ENCODE measurements around the gene MLIP. TPM values are rescaled to one million over a fixed set of nuclear protein-coding genes. Genes with fewer than 3 reads are reported as not detected.
"Not testable (repeated sequence)": the region's sequence is repeated elsewhere in the genome, so short reads cannot be mapped to it uniquely, and the experiment has no call there.

The MLIP gene
- total and polyA plus RNA-seq, 2 donors from 2014 or later, result 1.7 to 2.4 TPM

DNA sequence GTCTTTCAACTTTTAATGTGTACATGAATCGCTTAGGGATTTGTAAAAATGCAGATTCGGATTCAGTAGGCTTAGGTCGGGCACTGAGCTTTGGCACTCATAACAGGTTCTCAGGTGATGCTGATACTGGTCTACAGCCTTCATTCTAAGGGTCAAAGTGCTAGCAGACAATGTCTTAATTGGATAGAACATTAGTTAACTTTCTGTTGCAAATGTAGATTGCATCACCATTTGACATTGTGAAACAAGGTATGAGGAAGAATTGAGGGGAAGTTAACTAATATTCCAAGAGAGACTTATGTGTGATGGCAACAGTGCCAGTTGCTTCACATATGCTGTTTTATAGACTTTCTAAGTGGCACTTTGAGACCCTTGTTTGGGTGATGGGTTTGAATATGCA lies 86.9 kb downstream of the MLIP start:
- Histone ChIP-seq H3K27ac (ENCODE audit: low read depth in 2 of 2, low read length in 2 of 2) (no peak overlapping the region), H3K27me3 (ENCODE audit: control insufficient read depth, insufficient read depth, low read length) (no peaks in the 10 kb centered on the region), H3K4me3 (ENCODE audit: low read length in 3 of 3) (no peak overlapping the region), H3K9me3 (ENCODE audit: control insufficient read depth in 2 of 3, insufficient read depth in 1 of 3, low read length in 3 of 3) (no peaks in the 10 kb centered on the region), H3K4me1 (ENCODE audit: control insufficient read depth in 2 of 3, insufficient read depth in 2 of 3, low read depth in 1 of 3, low read length in 3 of 3) (no peaks in the 10 kb centered on the region), H3K9ac (ENCODE audit: low read length in 3 of 3) (no peak overlapping the region), H3K36me3 (ENCODE audit: control insufficient read depth in 2 of 3, insufficient read depth in 3 of 3, low read length in 3 of 3) (no peaks in the 10 kb centered on the region)
- DNase-seq, result no peak
- TF ChIP-seq, protein P1, sequence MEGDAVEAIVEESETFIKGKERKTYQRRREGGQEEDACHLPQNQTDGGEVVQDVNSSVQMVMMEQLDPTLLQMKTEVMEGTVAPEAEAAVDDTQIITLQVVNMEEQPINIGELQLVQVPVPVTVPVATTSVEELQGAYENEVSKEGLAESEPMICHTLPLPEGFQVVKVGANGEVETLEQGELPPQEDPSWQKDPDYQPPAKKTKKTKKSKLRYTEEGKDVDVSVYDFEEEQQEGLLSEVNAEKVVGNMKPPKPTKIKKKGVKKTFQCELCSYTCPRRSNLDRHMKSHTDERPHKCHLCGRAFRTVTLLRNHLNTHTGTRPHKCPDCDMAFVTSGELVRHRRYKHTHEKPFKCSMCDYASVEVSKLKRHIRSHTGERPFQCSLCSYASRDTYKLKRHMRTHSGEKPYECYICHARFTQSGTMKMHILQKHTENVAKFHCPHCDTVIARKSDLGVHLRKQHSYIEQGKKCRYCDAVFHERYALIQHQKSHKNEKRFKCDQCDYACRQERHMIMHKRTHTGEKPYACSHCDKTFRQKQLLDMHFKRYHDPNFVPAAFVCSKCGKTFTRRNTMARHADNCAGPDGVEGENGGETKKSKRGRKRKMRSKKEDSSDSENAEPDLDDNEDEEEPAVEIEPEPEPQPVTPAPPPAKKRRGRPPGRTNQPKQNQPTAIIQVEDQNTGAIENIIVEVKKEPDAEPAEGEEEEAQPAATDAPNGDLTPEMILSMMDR (IDR thresholded peaks at IDR 0.05; ENCODE audit: borderline replicate concordance, extremely low read depth, insufficient read depth), result no peak
- FAIRE-seq, result no peak
- intact Hi-C loops (cut with DNase I), result no loop called here

DNA sequence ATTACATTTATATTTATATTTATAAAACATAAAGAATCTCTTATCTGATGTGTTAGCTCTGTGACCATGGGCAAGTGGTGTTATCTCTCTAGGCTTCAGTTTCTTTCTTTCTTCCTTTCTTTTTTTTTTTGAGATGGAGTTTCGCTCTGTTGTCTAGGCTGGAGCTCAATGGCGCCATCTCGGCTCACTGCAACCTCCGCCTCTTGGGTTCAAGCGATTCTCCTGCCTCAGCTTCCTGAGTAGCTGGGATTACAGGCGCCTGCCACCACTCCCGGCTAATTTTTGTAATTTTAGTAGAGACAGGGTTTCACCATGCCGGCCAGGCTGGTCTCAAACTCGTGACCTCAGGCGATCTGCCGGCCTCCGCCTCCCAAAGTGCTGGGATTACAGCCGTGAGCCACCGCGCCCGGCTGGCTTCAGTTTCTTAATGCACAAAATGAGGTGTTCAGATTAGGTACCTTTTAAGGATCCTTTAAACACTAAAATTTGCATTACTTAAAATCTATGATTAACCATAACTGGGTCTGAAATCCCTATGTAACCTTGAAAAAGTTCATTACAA lies 92.3 kb downstream of the MLIP start:
- H3K27ac ChIP-seq (ENCODE audit: low read depth in 2 of 2, low read length in 2 of 2); H3K27me3 ChIP-seq (ENCODE audit: control insufficient read depth, insufficient read depth, low read length); H3K9ac ChIP-seq (ENCODE audit: low read length in 3 of 3); H3K4me3 ChIP-seq (ENCODE audit: low read length in 3 of 3); intact Hi-C loops (cut with DNase I); FAIRE-seq; H3K4me1 ChIP-seq (ENCODE audit: control insufficient read depth in 2 of 3, insufficient read depth in 2 of 3, low read depth in 1 of 3, low read length in 3 of 3); H3K9me3 ChIP-seq (ENCODE audit: control insufficient read depth in 2 of 3, insufficient read depth in 1 of 3, low read length in 3 of 3); H3K36me3 ChIP-seq (ENCODE audit: control insufficient read depth in 2 of 3, insufficient read depth in 3 of 3, low read length in 3 of 3): not testable (repeated sequence)
- peak in 1 of 5 donors; percentile 49 for DNase-seq

DNA sequence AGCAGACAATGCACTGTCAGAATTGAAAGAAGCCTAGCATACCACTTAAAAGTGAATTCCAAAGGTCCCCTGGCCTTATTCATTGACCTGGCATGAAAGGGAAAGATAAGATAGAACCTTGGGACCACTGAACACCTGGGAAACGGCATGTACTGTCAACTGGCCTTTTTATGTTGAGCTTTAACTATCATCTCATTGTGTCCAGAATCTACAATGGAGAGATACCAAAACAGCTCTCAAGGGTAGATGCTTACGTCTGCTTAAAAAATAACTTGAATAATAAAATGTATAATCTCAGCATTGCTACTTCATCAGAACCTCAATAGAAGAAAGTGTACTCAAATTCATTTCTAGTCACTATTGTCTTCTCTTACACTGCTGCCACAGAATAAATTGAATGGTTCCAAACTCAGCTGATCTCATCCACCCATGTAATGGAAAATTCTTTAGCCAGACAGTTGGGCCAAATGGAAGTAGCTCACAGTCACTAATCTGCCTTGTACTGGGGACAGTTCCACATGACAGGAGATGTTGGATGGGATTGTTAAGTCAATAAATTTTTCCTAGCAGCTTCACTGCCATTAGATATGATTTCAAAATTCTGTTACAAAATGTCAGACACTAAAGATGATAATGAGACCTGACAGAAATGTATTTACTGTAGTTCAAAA lies 93.8 kb downstream of the MLIP start:
- Histone ChIP-seq H3K4me3 (ENCODE audit: low read length in 3 of 3) (no peak overlapping the region), H3K36me3 (ENCODE audit: control insufficient read depth in 2 of 3, insufficient read depth in 3 of 3, low read length in 3 of 3) (no peaks in the 10 kb centered on the region), H3K9ac (ENCODE audit: low read length in 3 of 3) (no peak overlapping the region), H3K4me1 (ENCODE audit: control insufficient read depth in 2 of 3, insufficient read depth in 2 of 3, low read depth in 1 of 3, low read length in 3 of 3) (no peaks in the 10 kb centered on the region), H3K9me3 (ENCODE audit: control insufficient read depth in 2 of 3, insufficient read depth in 1 of 3, low read length in 3 of 3) (no peaks in the 10 kb centered on the region), H3K27ac (ENCODE audit: low read depth in 2 of 2, low read length in 2 of 2) (no peak overlapping the region), H3K27me3 (ENCODE audit: control insufficient read depth, insufficient read depth, low read length) (no peaks in the 10 kb centered on the region)
- no peak for FAIRE-seq
- intact Hi-C loops (cut with DNase I), result no loop called here
- TF ChIP-seq, protein P1 (IDR thresholded peaks at IDR 0.05; ENCODE audit: borderline replicate concordance, extremely low read depth, insufficient read depth), result no peak
- peak in 2 of 5 donors; percentile 13 to 16 for DNase-seq

DNA sequence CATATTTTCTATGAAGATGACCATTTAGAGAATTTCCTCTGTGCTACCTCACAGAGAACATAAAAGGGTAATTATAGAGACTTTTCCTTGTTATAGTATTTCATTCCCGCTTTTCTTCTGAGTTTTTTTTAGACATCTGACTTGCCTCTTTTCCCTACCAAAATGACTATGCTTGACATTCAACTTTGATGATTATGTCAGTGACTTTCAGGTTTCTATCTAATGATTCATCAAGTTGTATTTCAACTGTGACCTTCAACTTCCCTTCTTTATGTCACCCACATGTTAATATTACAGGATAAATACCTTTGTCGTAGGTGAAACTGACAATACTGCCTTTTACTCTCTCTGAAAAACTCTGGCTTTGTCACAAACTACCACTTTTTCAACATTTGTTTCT lies 95.3 kb downstream of the MLIP start:
- Histone ChIP-seq H3K4me1 (ENCODE audit: control insufficient read depth in 2 of 3, insufficient read depth in 2 of 3, low read depth in 1 of 3, low read length in 3 of 3) (no peaks in the 10 kb centered on the region), H3K4me3 (ENCODE audit: low read length in 3 of 3) (no peak overlapping the region), H3K27ac (ENCODE audit: low read depth in 2 of 2, low read length in 2 of 2) (no peak overlapping the region), H3K36me3 (ENCODE audit: control insufficient read depth in 2 of 3, insufficient read depth in 3 of 3, low read length in 3 of 3) (no peaks in the 10 kb centered on the region), H3K9me3 (ENCODE audit: control insufficient read depth in 2 of 3, insufficient read depth in 1 of 3, low read length in 3 of 3) (no peaks in the 10 kb centered on the region), H3K9ac (ENCODE audit: low read length in 3 of 3) (no peak overlapping the region), H3K27me3 (ENCODE audit: control insufficient read depth, insufficient read depth, low read length) (no peaks in the 10 kb centered on the region)
- DNase-seq (no peak), FAIRE-seq (no peak)
- TF ChIP-seq, protein P1 (IDR thresholded peaks at IDR 0.05; ENCODE audit: borderline replicate concordance, extremely low read depth, insufficient read depth), result no peak
- intact Hi-C loops (cut with DNase I), result no loop called here

DNA sequence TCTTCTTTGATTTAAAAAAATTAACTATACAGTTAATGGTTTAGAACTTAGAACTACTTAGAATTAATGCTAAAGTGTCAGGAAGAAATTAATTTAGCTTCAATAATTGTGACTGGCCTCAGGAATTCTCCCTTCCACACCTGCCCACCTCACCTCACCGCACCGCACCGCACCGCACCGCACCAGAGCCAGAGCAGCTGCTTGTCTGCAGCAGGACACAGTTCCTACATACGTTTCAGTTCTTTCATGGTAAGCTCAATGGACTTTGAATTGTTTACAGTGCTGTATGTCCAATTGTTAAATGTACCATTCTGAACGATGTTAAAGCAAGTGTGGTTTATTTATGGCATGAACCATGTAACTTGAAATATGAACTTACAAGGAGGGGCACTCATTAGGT lies 98.7 kb downstream of the MLIP start:
- H3K27me3 ChIP-seq (ENCODE audit: control insufficient read depth, insufficient read depth, low read length); H3K9ac ChIP-seq (ENCODE audit: low read length in 3 of 3); H3K9me3 ChIP-seq (ENCODE audit: control insufficient read depth in 2 of 3, insufficient read depth in 1 of 3, low read length in 3 of 3); H3K27ac ChIP-seq (ENCODE audit: low read depth in 2 of 2, low read length in 2 of 2); H3K4me1 ChIP-seq (ENCODE audit: control insufficient read depth in 2 of 3, insufficient read depth in 2 of 3, low read depth in 1 of 3, low read length in 3 of 3); H3K36me3 ChIP-seq (ENCODE audit: control insufficient read depth in 2 of 3, insufficient read depth in 3 of 3, low read length in 3 of 3); intact Hi-C loops (cut with DNase I); H3K4me3 ChIP-seq (ENCODE audit: low read length in 3 of 3): not testable (repeated sequence)
- DNase-seq (peak in 1 of 5 donors; percentile 51), FAIRE-seq (peak; percentile 88)

All from kidney (tissue), 14 donors.